ENCODE results near the gene PSORS1C2.

Gene PSORS1C2

DNA sequence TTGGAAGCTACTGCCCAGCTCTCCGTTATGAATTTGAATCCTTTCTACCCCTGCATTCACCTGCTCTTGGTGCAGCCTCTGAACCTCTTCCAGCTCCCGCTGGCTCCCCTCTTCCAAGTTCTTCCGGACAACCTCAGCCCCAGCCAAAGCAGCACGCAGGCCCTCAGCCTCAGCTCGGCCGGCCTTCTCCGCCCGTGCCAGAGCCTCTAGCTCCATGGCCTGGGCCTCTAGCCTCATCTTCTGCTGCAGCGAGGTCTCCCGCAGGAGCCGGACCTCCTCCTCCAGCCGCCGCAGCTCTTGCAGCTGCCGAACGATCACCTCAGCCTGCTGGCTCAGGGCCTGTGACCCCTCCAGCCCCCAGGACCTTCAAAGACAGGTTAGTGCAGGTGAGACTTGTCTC is 15.6 kb upstream of the PSORS1C2 start:
- ChIA-PET CTCF (interaction anchor here (0.6 to 0.7 kb wide), 2 partner anchors 42 to 958 kb away, joined by 3 to 4 read pairs; no protein-coding TSS in a partner anchor), POLR2A (ENCODE audit: low non-redundant PET) (no interaction called here)
- TF ChIP-seq, protein P1, sequence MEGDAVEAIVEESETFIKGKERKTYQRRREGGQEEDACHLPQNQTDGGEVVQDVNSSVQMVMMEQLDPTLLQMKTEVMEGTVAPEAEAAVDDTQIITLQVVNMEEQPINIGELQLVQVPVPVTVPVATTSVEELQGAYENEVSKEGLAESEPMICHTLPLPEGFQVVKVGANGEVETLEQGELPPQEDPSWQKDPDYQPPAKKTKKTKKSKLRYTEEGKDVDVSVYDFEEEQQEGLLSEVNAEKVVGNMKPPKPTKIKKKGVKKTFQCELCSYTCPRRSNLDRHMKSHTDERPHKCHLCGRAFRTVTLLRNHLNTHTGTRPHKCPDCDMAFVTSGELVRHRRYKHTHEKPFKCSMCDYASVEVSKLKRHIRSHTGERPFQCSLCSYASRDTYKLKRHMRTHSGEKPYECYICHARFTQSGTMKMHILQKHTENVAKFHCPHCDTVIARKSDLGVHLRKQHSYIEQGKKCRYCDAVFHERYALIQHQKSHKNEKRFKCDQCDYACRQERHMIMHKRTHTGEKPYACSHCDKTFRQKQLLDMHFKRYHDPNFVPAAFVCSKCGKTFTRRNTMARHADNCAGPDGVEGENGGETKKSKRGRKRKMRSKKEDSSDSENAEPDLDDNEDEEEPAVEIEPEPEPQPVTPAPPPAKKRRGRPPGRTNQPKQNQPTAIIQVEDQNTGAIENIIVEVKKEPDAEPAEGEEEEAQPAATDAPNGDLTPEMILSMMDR (conservative IDR thresholded peaks at IDR 0.05; ENCODE audit: low read depth) = no peak
- DNase-seq (ENCODE audit: low spot score) = no peak
- no peak overlapping the region for H3K27ac ChIP-seq

DNA sequence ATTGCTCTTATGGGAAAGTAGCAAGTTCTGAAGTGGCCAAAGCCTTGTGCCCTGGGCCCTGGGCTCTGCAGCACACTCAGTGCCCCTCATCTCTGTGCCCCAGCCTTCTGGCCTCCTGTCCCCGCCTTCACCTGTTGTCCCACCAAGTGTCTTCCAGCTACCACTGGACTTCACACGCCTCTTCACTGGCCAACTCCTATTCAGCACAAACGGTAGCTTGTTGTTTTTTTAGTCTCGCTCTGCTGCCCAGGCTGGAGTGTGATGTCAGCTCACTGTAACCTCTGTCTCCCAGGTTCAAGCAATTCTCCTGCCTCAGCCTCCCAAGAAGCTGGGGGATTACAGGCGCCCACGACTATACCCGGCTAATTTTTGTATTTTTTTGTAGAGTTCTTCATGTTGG is 13.9 kb upstream of the PSORS1C2 start:
- peak overlapping the region; percentile 13 for H3K27ac ChIP-seq
- DNase-seq (ENCODE audit: low spot score) = no peak
- ChIA-PET POLR2A (ENCODE audit: low non-redundant PET) (interaction anchor here (0.7 kb wide), 1 partner anchor 15 kb away, joined by 3 read pairs; no protein-coding TSS in a partner anchor), CTCF (interaction anchor here (0.6 kb wide), 1 partner anchor 34 kb away, joined by 3 read pairs; no protein-coding TSS in a partner anchor)
- TF ChIP-seq, protein P1 (conservative IDR thresholded peaks at IDR 0.05; ENCODE audit: low read depth) = no peak

DNA sequence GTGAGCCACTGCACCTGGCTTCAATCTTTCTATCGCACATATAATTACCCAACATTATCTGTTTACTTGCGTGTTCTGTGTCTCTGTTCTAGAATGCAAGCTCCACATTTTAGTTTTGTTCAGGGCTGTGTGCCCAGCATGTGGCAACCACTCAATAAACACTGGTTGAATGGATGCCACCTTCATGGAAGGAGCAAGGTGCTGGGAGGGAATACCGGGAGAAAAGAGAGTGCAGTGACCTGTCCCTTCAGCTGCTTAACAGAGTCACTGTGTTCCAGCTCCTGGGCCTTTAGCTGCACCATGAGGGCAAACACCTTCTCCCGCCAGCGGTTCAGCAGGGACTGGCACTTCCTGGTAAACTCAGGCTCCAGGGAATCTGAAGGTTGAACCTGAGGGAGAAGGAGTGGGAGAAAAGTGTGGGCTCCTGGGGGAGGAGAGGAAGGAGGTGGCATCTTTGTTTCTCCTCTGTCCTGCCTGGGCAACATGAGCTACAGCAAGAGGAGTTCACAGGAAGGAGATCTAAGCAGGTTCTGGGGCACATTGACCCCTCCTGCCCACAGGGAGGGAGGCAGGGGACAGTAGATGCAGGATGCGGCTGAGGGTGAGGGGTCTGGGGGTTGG is 11.1 kb upstream of the PSORS1C2 start:
- TF ChIP-seq, protein P1 (conservative IDR thresholded peaks at IDR 0.05; ENCODE audit: low read depth) = no peak
- H3K27ac ChIP-seq = peak overlapping the region; percentile 15; the same call in 1 of the 2 replicates
- CTCF ChIA-PET = interaction anchor here (1.1 kb wide), 1 partner anchor 216 kb away, joined by 3 read pairs; no protein-coding TSS in a partner anchor
- POLR2A ChIA-PET (ENCODE audit: low non-redundant PET) = no interaction called here
- no peak for DNase-seq (ENCODE audit: low spot score)

- CTCF ChIA-PET = interaction anchor here (0.6 kb wide), 2 partner anchors 49 to 144 kb away, joined by 3 to 5 read pairs; no protein-coding TSS in a partner anchor
- TF ChIP-seq, protein P1 (conservative IDR thresholded peaks at IDR 0.05; ENCODE audit: low read depth) = no peak
- no peak overlapping the region for H3K27ac ChIP-seq
- POLR2A ChIA-PET (ENCODE audit: low non-redundant PET) = no interaction called here
- no peak for DNase-seq (ENCODE audit: low spot score)
Observed at GRCh38 chr6:31145386-31145785, 6.5 kb upstream of the PSORS1C2 start.

DNA sequence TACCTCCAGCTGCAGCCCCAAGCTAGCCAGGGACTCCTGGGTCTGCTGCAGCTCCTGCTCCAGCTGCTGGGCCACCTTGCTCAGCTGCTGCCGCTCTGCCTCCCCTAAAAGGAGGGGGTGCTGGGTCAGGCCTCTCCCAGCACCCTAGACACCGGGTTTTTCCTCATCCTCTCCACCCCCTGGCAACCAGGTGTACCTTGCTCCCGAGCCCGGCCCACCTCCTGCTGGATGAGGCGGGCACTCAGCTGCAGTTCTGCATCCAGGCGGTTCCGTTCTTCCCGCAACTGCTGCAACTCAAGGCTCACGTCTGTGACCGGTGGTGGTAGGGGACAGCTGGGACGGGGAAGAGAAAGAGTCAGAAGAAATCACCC is 6.1 kb upstream of the PSORS1C2 start:
- TF ChIP-seq, protein P1 (conservative IDR thresholded peaks at IDR 0.05; ENCODE audit: low read depth) = no peak
- DNase-seq (ENCODE audit: low spot score) = no peak
- no peak overlapping the region; the same call in 1 of the 2 replicates for H3K27ac ChIP-seq
- CTCF ChIA-PET = interaction anchor here (0.6 kb wide), 1 partner anchor 144 kb away, joined by 3 read pairs; no protein-coding TSS in a partner anchor
- POLR2A ChIA-PET (ENCODE audit: low non-redundant PET) = no interaction called here

GRCh38 chr6:31144296-31144969 is 5.6 kb upstream of the PSORS1C2 start:
- ChIA-PET CTCF (no interaction called here), POLR2A (ENCODE audit: low non-redundant PET) (no interaction called here)
- peak overlapping the region; percentile 63 for H3K27ac ChIP-seq
- TF ChIP-seq, protein P1 (conservative IDR thresholded peaks at IDR 0.05; ENCODE audit: low read depth) = no peak
- no peak for DNase-seq (ENCODE audit: low spot score)

Measured in RWPE1 (cell line).